ENCODE data around the gene CCDC85C. TPM values are rescaled to one million over a fixed set of nuclear protein-coding genes. Genes with fewer than 3 reads are reported as not detected.
A peak's percentile ranks its signal among the peaks of the same experiment; 100 is the strongest.

The CCDC85C gene
- total RNA-seq, 2 donors from 2014 or later = 32.8 to 45.8 TPM

GRCh38 chr14:99649643-99650042, 45.6 kb upstream of the CCDC85C start:
- no peaks in the 10 kb centered on the region for H3K9me3 Mint-ChIP-seq
- peaks cover 13% of the 10 kb centered on the region for H3K27me3 Mint-ChIP-seq (ENCODE audit: insufficient read depth)
- no peak overlapping the region for H3K4me3 ChIP-seq (ENCODE audit: low read length)
- no peak overlapping the region for H3K27ac ChIP-seq (ENCODE audit: low read depth, low read length)
- no peak for TF ChIP-seq CTCF (conservative IDR thresholded peaks at IDR 0.05)
- H3K27ac Mint-ChIP-seq = no peak overlapping the region
- 95 to 97% methylated on average over 4 to 8 of the region's 8 CpGs for WGBS, 2 experiments (ENCODE audit: insufficient coverage in 1 of 2, insufficient read length in 1 of 2)
- H3K4me1 ChIP-seq (ENCODE audit: control insufficient read depth, insufficient read depth, low read length) = peaks cover 2% of the 10 kb centered on the region
- H3K9ac ChIP-seq (ENCODE audit: extremely low read depth, low read length, poor library complexity, severe bottlenecking) = no peak overlapping the region
- no peak for DNase-seq
- H3K4me1 Mint-ChIP-seq = no peaks in the 10 kb centered on the region
- no peaks in the 10 kb centered on the region for H3K9me3 ChIP-seq (ENCODE audit: control insufficient read depth, low read length)
- no peaks in the 10 kb centered on the region for H3K36me3 Mint-ChIP-seq (ENCODE audit: low read depth)
- H3K36me3 ChIP-seq (ENCODE audit: control insufficient read depth, insufficient read depth, low read length) = no peaks in the 10 kb centered on the region
- peaks cover 15% of the 10 kb centered on the region for H3K27me3 ChIP-seq (ENCODE audit: control insufficient read depth, insufficient read depth, low read length, poor library complexity, severe bottlenecking)
- H3K4me3 Mint-ChIP-seq = no peak overlapping the region

GRCh38 chr14:99649219-99649618, 45.2 kb upstream of the CCDC85C start:
- Mint-ChIP-seq H3K4me3 (no peak overlapping the region), H3K4me1 (no peaks in the 10 kb centered on the region), H3K9me3 (no peaks in the 10 kb centered on the region), H3K27me3 (ENCODE audit: insufficient read depth) (peaks cover 14% of the 10 kb centered on the region), H3K36me3 (ENCODE audit: low read depth) (no peaks in the 10 kb centered on the region), H3K27ac (no peak overlapping the region)
- 86 to 88% methylated on average over 6 to 8 of the region's 8 CpGs for WGBS, 2 experiments (ENCODE audit: insufficient coverage in 1 of 2, insufficient read length in 1 of 2)
- Histone ChIP-seq H3K9ac (ENCODE audit: extremely low read depth, low read length, poor library complexity, severe bottlenecking) (no peak overlapping the region), H3K4me3 (ENCODE audit: low read length) (no peak overlapping the region), H3K4me1 (ENCODE audit: control insufficient read depth, insufficient read depth, low read length) (peaks cover 2% of the 10 kb centered on the region), H3K27ac (ENCODE audit: low read depth, low read length) (no peak overlapping the region), H3K9me3 (ENCODE audit: control insufficient read depth, low read length) (no peaks in the 10 kb centered on the region), H3K27me3 (ENCODE audit: control insufficient read depth, insufficient read depth, low read length, poor library complexity, severe bottlenecking) (peaks cover 19% of the 10 kb centered on the region), H3K36me3 (ENCODE audit: control insufficient read depth, insufficient read depth, low read length) (no peaks in the 10 kb centered on the region)
- no peak for DNase-seq
- TF ChIP-seq CTCF (conservative IDR thresholded peaks at IDR 0.05) = no peak

GRCh38 chr14:99648027-99648784, 44.2 kb upstream of the CCDC85C start:
- Histone ChIP-seq H3K27ac (ENCODE audit: low read depth, low read length) (no peak overlapping the region), H3K4me3 (ENCODE audit: low read length) (no peak overlapping the region), H3K9ac (ENCODE audit: extremely low read depth, low read length, poor library complexity, severe bottlenecking) (no peak overlapping the region), H3K27me3 (ENCODE audit: control insufficient read depth, insufficient read depth, low read length, poor library complexity, severe bottlenecking) (peaks cover 19% of the 10 kb centered on the region), H3K9me3 (ENCODE audit: control insufficient read depth, low read length) (no peaks in the 10 kb centered on the region), H3K4me1 (ENCODE audit: control insufficient read depth, insufficient read depth, low read length) (peaks cover 5% of the 10 kb centered on the region), H3K36me3 (ENCODE audit: control insufficient read depth, insufficient read depth, low read length) (no peaks in the 10 kb centered on the region)
- H3K9me3 Mint-ChIP-seq = no peaks in the 10 kb centered on the region
- WGBS, 2 experiments (ENCODE audit: insufficient coverage in 1 of 2, insufficient read length in 1 of 2) = 88 to 93% methylated on average over 7 to 8 of the region's 8 CpGs
- peaks cover 3% of the 10 kb centered on the region for H3K4me1 Mint-ChIP-seq
- no peaks in the 10 kb centered on the region for H3K36me3 Mint-ChIP-seq (ENCODE audit: low read depth)
- H3K27ac Mint-ChIP-seq = no peak overlapping the region
- peak; percentile 29 for TF ChIP-seq CTCF (conservative IDR thresholded peaks at IDR 0.05)
- no peak overlapping the region for H3K4me3 Mint-ChIP-seq
- DNase-seq = no peak
- peaks cover 19% of the 10 kb centered on the region for H3K27me3 Mint-ChIP-seq (ENCODE audit: insufficient read depth)

All from endodermal cell (in vitro differentiated cells).